ENCODE data around the gene NT5DC1. TPM values are rescaled to one million over a fixed set of nuclear protein-coding genes. Genes with fewer than 3 reads are reported as not detected.

The NT5DC1 gene
- total RNA-seq, 1 donor = 7.8 TPM

DNA sequence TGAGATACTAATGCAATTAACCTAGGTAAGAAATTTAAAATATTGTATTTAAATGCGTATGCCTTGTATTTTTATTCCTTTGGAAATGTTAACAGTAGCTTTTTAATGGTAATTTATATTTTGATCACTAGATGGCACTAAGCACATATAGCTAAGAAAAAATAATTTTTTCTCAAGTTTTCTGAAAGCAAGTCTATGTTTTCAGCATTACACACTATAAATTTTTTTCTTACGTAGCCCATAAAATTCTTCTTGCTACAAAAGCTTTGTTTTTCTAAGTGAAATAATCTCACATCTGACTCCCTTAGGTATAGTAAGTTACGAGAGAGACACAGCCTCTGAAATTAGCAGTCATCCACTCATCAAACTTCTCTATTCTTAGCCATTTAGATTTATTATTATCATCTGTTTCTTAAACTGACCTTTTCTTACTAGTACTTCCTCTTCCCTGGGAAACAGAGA, 117.5 kb downstream of the NT5DC1 start:
- TF ChIP-seq, protein P1, sequence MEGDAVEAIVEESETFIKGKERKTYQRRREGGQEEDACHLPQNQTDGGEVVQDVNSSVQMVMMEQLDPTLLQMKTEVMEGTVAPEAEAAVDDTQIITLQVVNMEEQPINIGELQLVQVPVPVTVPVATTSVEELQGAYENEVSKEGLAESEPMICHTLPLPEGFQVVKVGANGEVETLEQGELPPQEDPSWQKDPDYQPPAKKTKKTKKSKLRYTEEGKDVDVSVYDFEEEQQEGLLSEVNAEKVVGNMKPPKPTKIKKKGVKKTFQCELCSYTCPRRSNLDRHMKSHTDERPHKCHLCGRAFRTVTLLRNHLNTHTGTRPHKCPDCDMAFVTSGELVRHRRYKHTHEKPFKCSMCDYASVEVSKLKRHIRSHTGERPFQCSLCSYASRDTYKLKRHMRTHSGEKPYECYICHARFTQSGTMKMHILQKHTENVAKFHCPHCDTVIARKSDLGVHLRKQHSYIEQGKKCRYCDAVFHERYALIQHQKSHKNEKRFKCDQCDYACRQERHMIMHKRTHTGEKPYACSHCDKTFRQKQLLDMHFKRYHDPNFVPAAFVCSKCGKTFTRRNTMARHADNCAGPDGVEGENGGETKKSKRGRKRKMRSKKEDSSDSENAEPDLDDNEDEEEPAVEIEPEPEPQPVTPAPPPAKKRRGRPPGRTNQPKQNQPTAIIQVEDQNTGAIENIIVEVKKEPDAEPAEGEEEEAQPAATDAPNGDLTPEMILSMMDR (IDR thresholded peaks at IDR 0.05; ENCODE audit: insufficient read depth, low read depth, low read length) = no peak
- peak; percentile 31 for DNase-seq (ENCODE audit: low read depth)
- H3K4me3 ChIP-seq (ENCODE audit: low read depth, low read length) = no peak overlapping the region

DNA sequence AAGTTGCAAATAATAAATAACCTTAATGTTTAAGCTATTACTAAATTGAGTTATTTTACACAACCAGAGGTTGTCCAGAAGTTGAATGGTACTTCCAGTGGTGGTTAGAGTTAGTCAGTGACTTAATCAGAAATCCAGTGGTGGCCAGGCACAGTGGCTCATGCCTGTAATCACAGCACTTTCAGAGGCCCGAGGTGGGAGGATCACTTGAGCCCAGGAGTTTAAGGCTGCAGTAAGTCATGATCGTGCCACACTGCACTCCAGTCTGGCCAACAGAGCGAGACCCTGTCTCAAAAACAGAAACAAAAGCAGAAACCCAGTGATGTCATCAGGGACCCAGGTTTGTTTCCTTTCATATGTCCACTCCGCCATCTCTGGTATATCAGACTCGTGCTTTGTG, 118.2 kb downstream of the NT5DC1 start:
- no peak for DNase-seq (ENCODE audit: low read depth)
- TF ChIP-seq, protein P1 (IDR thresholded peaks at IDR 0.05; ENCODE audit: insufficient read depth, low read depth, low read length) = no peak
- no peak overlapping the region for H3K4me3 ChIP-seq (ENCODE audit: low read depth, low read length)

DNA sequence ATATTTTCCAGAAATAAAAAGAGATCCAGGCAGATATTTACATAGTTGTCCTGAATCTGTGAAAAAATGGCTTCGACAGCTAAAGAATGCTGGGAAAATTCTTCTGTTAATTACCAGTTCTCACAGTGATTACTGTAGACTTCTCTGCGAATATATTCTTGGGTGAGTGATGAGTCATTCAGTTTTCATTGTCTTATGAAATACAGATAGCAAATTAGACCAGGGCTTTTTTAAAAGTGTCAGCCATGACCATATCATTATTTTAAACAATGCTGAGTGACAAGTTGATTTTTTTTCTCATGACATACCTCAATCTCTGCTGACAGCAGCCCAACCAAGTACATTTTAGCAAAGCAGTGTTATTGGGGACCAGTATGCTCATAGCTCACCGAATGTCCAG, 120.4 kb downstream of the NT5DC1 start:
- no peak overlapping the region for H3K4me3 ChIP-seq (ENCODE audit: low read depth, low read length)
- peak; percentile 51 for DNase-seq (ENCODE audit: low read depth)
- TF ChIP-seq, protein P1 (IDR thresholded peaks at IDR 0.05; ENCODE audit: insufficient read depth, low read depth, low read length) = no peak

DNA sequence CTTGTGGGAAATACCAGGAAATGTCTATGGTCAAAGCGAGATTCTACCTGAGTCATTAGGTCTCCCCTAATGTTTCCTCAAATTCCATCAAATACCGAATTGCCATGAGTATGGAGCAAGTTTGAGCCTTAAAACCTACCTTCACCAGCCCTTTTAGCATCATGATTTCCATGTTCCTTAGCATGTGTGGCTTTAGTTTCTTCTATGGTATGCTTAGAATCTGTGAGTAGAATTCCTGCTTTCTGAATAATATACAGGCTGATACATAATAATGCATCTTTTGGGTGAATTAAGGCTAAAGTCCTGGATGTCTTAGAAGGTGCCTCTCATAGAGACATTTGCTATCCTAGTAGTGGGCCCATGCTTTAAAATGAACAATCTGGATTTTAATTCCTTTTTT, 121.3 kb downstream of the NT5DC1 start:
- DNase-seq (ENCODE audit: low read depth) = no peak
- TF ChIP-seq, protein P1 (IDR thresholded peaks at IDR 0.05; ENCODE audit: insufficient read depth, low read depth, low read length) = no peak
- H3K4me3 ChIP-seq (ENCODE audit: low read depth, low read length) = no peak overlapping the region

DNA sequence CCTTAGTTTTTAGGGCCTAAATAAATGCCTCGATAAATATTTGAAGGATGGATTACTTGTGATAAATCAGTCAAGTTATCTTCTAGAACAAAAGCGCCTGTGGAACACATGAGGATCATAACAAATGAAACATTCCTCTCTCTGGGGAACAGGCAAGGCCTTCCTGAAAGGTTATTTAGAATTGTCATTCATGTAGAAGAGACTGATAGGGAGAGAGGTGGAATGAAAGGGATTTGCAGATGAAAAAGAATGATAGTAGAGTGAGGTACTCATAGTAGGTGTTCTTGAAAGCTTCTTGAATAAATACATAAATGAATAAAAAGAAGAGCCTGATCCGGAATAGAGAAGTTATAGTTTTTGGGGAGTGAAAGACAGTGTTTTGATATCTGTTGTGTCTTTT, 122.7 kb downstream of the NT5DC1 start:
- no peak overlapping the region for H3K4me3 ChIP-seq (ENCODE audit: low read depth, low read length)
- TF ChIP-seq, protein P1 (IDR thresholded peaks at IDR 0.05; ENCODE audit: insufficient read depth, low read depth, low read length) = no peak
- DNase-seq (ENCODE audit: low read depth) = no peak

DNA sequence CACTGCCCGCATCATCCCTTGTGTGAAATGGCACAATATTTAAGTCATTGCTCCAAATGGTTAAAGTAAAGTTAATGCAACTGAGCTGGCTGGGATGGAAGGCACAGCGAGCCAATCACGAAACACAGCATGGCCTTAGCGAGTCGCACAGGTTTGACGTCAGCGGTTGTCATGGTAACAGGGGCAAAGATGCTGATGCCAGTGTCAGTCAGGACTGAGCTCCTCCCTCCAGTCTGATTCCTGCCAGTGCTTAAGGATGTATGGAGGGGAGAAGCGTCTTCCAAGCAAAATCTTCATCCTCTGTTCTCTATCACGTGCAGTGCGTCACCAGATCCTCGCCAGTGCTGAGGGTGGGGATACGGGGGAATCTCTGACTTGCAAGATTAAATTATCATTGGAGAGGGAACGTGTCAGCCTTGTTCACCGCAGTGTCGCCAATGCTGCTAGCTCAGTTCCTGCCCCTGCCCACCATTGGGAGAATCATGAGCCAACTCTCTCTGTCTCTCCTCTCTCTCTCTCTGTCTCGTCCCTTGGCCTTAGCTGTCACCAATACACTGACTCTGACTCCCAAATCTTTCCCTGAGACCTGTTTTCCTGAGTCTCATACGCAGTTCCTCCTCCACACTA, 128.7 kb downstream of the NT5DC1 start:
- TF ChIP-seq, protein P1 (IDR thresholded peaks at IDR 0.05; ENCODE audit: insufficient read depth, low read depth, low read length) = no peak
- H3K4me3 ChIP-seq (ENCODE audit: low read depth, low read length) = peak overlapping the region; percentile 41
- peak; percentile 87 for DNase-seq (ENCODE audit: low read depth)

DNA sequence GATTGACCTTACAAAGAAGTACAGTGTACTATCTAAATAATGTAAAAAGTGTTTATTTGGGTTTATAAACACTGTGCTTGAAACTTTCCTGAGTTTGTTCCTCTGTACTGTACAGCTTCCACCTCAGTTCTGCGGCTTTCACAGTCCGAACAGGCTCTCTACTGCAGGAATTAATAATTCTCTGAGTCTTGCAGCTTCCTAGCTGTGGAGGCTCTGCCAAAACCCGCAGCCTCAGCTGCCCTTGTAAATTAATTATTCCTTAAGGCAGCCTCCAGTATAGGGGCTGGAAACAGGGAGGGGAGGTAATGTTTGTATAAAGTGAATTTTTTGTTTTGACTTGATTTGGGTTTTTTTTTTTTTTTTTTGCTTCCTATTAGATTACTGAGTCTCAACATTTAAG, 134.0 kb downstream of the NT5DC1 start:
- H3K4me3 ChIP-seq (ENCODE audit: low read depth, low read length) = no peak overlapping the region
- no peak for DNase-seq (ENCODE audit: low read depth)
- TF ChIP-seq, protein P1 (IDR thresholded peaks at IDR 0.05; ENCODE audit: insufficient read depth, low read depth, low read length) = no peak
